Measurements from ENCODE around the gene CDH22.

Gene CDH22

DNA sequence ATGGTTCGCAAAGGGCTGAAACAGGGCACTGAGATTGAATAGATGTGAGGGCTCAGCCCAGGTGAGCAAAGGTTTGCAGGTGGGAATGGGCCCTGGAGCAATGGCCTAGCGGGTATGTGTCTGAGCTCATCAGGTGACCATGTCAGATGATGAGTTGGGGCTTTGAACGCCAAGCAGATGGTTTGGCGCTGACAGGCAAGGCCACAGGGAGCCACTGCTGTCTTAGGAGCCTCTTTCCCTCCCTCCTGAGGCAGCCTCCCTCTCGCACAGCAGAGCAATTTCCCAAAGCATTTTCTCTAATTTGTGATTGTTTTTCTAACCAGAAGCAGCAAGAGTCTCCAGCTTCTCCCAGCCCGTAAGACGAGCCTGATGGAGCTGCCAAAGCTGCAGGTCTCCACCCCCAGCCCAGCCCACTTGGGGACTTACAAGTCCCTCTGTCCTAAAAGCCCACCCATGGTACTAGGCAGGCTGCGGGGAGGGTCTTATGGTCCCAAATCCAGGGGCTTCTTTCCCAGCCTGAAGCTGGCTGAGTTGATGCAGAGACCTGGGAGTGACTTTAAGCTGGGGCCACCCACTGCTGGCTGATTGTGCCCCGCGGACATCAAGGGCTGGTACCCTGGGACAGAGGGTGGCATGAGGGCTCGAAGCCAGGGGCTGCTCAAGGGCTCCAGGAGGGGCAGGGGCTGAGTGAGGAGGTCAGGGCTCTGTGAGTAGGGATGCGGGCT lies 11.6 kb downstream of the CDH22 start:
- no peak for DNase-seq

DNA sequence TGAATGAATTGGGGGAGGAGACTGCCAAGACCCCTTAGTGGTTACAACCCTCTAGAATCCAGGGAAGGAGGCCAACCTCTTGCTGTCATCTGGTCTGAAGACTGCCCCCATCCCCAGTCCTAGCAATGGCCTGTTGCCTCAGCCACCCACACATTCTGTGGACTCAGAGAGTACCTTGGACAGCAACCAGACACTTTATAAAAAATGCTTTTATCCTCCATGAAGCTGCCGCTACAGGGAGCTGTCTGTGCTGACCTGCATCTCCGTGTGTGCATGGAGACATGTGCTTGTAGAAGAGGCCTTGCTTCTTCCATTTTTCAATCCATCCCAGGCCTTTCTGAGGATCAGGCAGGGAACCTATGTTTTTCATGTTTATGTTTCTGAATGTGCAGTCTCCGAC lies 15.2 kb downstream of the CDH22 start:
- DNase-seq: no peak

DNA sequence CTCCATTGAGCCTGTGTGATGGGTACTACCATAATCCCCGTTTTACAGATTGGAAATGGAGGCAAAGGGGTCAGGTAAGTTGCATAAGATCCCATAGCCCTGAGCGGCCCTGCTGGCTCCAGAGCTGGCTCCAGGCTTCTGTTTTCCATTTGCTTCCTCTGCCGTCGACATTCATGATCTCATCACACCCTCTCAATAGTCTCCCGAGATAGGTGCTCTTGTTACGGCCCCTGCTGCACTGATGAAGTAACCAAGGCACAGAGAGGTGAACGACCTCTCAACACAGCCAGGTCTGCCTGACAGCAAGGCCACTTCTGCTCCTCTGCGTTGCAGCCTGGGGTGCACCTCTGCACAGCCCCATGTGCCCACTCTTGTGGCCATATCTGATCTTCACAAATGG lies 16.9 kb downstream of the CDH22 start:
- no peak for DNase-seq

DNA sequence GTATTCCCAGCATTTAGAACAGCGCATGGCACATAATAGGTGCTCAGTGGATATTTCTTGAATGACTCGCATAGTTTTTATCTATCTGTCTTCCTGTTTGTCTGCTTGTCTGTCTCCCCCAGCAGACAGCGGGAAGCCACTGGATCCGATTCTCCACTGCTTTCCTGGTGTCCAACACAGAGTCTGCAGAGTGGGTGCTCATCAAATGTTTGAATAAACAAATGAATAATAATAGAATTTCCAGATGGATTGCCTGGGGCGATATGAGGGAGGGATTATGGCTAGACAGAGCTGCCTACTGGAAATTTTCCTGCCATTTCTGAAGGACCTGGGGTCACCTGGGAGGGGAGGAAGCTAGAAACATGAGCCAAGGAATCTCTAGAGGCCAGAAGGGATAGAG lies 18.9 kb downstream of the CDH22 start:
- DNase-seq: no peak

DNA sequence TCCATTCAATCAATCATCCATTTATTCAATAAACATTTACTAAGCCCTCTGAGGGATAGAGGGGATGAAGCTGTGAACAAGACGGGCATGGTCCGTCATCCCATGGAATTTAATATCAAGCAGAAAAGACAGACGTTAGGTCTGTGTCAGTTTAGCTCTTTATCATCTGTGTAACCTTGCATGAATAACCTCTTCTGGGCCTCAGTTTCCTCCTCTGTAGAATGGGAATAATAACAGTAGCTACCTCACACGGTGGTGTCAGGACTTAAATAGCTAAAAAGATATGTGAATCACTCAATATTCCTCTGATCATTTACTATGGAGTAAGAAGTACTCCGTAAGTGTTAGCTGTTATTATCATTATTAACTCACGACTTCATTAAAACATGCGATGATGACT lies 21.3 kb downstream of the CDH22 start:
- no peak for DNase-seq

DNA sequence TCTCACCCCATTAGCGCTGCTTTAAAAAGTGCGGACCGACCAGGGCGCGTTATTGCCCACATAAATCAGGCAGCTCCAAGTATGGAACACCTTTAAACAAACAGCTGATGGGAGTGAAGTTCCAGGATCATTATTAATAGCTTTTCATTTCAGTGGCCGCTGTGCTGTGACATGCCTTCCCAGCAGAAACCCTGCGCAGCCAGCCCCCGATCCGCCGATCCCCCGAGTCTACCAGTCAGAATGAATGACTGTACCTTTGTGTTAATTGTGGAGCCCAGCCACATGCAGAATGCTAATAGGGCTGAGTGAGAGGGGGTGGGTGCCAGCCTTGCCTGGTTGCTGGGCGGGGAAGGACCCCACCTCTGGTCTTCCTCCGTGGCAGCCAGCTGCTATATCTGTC lies 21.9 kb downstream of the CDH22 start:
- no peak for DNase-seq

DNA sequence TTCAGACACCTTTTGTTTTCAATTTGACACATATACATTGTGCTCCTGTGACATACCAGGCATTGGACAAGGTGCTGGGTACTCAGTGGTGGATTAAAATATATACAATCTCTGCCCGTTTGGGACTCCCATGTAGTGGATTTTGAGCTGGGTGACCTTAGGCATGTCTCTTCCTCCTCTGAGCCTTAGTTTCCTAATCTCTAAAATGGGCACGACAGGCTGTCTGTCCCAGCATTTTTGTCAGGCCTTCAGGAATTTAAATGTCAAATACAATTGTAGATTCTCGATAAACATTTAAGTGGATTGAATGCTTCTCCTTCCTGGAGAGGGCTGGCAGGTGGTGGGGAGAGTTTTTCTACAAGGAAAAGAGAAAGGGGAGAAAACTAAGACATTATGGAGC lies 22.6 kb downstream of the CDH22 start:
- no peak for DNase-seq

DNA sequence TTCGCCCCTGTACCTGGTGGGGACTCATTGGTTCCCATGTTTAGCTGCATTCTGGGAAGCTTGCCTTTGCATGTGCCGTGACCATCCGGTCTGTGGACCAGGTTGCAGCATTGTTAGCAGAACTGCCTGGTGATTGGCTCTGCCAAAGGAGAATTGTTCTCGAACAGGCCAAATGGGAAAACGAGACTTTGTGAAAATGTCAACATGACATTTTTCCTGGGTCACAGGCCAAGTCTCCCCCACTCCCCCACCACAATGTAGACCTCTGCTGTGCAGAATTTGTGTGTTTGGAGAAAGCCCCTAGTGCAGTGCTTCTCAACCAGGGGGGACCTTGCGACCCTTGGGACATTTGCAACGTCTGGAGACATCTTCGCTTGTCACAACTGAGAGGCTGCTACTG lies 23.2 kb downstream of the CDH22 start:
- no peak for DNase-seq

DNA sequence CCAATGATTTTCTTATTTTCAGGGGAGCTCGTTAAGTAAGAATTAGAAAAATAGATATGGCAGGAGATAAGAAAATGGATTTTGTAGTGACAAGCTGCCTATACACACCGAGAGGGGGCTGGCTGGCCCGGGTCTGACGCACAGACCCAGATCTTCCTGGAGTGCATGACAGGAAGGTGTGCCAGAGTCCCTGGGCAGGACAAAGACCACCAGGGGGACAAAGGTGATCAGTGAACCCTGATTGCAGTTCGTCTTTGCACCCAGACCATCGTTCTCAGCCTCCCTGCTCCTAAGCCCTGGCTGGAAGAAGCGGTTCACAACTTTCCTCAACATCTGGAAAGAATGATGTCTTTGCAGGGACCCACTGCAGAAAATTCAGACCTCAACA lies 24.3 kb downstream of the CDH22 start:
- DNase-seq: no peak

DNA sequence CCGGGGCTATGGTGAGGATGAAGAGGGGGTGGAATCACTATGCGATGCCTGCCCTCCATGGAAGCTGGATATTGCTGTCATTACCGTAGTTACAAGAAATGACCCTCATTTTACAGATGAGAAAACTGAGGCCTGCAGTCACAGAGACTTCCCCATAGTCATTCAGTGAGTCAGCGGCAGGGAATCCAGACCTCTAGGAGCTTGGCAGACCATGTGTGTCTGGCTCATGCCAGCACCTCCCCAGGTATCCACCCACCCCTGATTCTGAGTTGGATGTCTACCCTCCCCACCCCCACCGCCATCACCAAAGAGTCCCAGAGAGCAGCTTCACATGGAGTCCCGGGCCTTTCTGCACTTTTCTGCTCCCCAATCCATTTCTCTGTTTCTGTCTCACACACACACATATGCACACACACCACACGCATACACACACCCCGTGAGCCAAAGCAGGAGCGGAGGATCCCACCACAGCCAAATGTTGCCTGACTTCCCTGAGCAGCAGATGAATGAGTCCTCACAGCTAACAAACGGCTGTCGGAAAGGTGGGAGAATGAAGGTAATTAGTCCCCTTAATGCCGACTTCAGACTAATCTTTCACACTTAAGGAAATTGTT lies 24.8 kb downstream of the CDH22 start:
- DNase-seq: no peak

DNA sequence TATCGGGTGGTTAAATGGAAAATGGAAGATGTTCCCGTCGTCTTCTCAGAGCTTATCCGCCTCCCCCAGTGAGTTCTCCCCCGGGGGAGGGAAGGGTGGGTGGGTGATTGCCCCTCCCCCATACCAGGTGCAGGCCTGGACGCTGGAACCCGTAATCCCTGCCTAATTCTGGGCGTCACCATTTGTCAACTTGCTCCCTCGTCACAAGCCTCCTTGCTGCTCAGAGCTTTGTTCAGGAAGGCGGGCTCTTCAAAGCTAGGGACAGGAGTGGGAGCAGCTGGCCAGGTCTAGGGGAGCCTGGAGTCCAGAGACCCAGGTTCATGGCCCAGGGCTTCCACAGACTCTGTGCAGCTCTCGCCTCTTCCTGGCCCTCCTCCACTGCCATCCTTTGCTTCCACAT lies 25.6 kb downstream of the CDH22 start:
- DNase-seq: no peak

DNA sequence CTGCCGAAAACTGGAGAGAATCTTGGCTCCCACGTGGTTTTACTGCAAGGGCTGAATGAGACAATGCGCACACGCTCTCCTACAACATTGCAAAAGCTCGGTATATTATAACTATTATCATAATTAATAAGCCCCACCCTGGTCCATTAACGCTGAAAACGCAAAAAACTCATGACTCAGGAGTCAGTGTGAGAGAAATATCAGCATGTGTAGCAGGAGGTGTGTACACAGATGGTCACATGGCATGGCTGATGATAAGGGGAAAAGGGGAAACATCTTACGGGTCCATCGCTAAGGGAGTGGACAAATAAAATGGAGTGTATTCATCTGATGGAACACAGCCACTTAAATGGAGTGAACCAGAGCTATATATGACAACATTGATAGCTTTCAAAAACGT lies 29.2 kb downstream of the CDH22 start:
- DNase-seq: no peak

DNA sequence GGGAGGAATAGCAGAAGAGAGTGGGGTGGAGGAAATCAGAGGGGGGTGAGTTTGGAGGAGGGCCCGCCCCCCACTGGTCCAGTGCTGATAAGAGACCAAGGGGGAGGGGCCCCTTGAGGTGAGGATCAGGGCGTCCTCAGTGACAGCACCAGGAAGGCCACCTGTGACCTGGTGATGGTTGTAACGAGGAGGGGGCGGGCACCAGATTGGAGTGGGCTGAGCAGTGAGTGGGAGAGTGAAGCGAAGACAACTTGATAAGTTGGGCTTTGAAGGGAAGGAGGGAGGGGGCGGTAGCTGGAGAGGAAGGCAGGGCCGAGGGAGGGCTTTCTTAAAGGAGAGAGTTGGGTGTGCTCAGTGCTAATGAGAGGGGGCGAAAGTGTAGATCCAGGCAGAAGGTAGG lies 30.7 kb downstream of the CDH22 start:
- DNase-seq: no peak

DNA sequence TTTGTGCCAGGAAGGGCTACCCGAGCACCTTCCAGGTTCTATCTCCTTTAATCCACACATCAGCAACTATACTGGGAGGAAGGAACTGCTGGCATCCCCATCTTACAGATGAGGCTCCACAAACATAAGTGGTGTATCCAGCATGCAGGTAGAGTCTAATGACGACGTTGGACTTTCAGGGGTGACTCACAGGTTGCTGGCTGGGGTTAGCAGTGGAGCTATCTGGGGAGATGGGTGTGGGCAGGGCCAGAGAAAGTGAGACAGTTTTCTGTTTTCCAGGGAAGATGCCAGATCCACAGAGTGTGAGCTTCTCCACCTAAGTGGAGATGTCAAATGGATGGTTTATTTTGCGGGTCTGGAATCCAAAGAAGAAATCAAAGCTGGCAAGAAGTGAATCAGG lies 31.8 kb downstream of the CDH22 start:
- no peak for DNase-seq

DNA sequence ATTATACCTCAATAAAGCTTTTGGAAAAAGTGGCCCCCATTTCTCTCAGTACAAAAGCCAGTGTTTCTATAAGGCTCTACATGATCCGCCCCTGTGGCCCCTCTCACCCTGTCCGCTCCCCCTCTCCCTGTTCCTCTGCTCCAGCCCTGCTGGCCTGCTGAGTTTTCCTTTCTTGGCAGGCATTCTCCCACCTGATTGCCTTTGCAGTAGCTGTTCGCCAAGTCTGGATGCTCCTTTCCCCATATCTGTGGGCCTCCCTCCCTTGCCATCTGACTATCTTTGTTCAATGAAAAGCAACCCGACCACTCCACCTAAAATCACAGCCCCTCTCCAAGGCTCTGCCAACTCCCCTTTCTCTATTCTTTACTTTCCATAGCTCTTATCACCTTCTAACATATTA lies 33.2 kb downstream of the CDH22 start:
- DNase-seq: no peak

DNA sequence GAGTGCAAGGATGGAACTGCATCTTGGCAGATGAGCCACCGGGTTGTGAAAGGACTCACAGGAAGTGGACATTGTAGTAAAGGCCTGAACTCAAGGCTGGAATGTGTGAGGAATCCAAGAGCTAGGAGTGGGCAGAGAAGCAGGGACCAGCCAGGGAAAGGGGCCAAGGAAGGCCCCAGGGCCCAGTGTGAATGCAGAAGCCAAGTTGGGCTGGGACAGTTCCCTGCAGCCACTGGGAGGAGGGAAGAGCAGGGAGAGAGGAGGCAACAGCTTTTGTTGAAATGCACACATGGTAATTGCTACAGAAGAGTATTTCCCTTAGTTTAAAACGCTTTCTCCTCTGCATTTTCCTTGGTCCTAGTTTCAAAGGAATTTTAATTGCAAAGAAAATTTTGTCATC lies 34.6 kb downstream of the CDH22 start:
- no peak for DNase-seq

DNA sequence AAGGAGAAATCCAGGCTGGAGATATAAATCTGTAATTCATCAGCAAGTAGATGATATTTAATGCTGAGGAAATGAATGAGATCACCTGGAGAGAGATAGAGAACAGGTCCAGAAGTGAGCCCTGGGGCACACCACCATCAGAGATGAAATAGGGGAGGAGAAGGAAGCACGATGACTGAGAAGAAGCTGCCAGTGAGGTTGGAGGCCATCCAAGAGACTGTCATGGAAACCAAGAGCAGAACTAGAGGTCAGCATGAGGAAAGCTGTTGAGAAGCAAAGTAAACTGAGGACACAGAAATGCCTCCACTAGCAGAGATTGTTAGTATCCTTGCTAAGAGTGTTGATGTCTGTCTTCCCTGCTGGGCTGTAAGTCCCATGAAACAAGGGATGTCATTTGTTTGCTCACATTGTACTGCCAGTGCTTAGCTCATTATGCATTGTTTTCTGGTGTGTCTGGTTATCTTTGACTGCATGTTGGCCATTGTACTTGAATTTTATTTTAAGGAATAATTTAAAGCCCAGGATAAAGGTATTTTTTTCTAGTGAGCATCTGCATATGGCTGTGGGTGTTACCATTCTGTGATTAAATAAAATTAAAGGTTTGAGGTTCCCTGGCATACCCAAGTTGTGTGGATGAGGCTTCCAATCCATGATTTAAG lies 35.8 kb downstream of the CDH22 start:
- no peak for DNase-seq

DNA sequence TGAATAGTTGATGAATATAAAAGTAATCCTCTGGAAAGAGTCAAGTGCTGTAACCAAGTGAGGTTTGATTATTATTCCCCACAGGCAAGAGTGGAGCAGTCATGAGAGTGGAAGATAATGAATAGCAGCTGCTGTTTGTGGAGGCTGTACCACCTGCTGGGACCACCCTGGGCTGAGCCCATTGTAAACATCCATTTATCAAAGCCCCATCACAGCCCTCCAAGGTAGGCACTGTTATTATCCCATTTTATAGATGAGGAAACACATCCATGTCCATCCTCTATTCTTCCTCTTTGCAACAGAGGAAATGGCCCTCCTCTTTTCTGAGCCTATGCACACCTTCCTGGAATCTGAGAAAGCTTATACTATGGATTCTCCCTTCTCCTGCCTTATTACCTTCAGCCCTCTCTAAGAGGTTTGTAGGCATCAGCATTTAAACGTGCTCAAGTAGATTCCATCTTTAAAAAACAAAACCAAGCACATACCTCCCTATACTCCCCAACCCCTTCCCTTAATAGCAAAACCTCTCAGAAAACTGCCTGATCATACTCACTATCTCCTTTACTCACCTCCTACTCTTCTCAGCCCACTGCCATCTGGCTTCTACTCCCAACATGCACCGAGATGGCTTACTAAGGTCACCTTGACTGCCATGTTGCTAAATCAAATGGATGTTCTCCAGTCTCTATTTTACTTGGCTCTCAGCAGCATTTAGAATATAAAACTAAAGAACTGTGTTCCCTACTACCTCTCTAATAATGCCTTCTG lies 37.1 kb downstream of the CDH22 start:
- DNase-seq: no peak

DNA sequence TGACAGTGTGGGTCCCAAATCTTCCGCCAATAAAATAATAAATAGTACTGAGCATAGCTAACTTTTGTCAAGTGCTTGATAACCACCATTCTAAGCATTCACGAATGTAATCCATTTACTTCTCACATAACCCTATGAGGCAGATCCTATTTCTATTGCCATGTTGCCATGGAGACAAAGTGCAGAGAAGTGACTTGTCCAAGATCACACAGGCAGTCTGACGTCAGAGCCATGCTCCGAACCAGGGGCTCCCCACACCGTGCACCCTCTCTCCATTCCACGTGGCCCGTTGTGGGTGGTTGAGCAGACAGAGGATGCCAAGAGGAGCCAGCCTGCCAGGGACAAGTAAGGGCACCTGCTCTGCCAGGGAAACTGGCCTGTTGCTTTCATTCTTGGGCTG lies 38.9 kb downstream of the CDH22 start:
- DNase-seq: no peak

DNA sequence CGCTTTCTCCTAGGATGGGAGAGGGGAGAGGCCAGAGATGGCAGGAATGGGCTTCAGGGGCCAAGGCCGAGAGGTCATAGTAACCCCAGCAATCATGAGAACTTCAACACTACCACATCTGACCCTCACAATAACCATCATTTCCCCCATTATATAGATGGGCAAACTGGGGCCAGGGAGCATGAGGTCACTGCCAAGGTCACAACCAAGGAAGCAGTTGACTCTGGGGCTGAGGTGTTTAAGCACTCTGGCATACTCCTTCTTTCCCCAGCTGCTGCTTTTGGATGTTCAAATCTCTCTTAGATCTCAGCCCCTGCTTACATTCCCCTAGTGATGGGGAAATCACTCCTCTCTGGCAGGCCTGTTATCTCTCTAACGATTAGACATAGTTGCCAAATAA lies 39.6 kb downstream of the CDH22 start:
- DNase-seq: no peak

DNA sequence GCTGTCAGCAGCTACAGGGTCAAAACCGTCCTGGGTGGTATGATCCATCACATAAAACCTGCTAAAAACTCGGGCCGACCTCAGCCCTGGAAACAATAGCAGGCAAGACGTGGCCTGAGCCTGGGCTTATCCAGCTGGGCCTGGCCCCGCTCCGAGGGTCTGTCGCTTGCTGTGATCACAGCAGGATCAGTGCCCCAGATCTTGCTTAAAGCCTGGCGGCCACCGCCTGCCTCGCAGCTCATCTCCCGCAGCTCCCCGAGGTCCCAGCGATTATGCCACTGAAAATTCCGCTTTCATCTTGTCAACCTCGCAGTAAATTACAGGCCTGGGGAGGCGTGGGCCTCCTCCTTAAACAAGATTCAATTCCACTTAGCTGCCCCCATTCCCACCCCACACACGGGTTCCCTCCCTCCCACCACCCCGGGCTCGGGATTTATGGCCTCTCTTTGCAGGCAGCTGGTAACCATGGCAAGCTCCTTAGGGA lies 40.1 kb downstream of the CDH22 start:
- DNase-seq: no peak

DNA sequence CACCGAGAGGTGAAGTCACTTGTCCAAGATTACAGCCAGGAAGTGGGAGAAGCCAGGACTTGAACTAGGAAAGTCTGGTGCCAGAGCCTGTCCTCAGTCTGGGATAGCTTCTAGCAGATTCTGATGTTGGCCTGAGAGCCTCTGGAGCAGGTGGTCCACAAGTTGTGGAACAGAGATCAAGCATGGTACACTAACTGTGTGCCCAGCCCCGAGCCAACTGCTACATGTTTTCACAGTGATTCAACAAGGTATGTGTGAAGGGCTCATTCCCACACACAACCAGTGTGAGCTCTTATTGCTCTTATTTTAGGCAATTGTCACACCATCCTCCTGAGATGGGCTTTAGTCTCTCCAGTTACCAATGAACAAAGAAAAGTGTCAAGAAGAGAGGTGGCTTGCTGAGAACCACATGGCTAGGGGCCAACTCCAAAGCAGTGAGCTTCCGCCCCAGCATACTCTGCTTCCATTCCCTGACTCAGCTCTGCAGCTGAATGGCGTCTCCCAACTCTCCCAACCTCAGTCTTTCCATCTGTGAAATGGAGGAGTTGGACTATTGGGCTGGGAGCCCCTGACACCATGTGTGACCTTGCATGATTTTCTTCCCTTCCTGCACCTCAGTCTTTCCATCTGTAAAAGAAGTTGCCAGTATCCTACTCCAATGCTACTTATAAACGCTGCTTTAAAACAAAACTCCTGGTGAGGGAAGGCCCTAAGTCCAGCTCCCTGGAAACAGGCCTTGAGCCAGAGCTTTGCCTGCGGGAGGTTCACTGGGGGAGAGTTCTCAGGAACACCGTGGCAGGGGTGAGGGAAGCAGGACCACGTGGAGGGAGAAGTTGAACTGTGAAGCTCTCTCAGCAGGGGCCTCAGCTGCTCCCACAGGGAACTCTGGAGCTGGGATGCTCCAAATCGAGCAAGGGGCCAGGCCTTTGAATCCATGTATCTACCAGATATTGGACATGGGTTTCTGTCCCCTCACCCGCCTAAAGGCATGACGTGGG lies 40.9 kb downstream of the CDH22 start:
- no peak for DNase-seq

All from activated CD4-positive, CD25-positive, alpha-beta regulatory T cell treated with anti-CD3 and anti-CD28 coated beads, Interleukin-2, amount 50 U/mL, for 72 hours (primary cell).